NB4 (cell line): ENCODE measurements around the gene CCL23.

Source experiments
- MYC ChIP-seq: IDR thresholded peaks from 2 replicates; pipeline ENCODE4 v1.6.1; 2011; ENCODE audit warnings: low read depth, low read length
- POLR2A ChIP-seq: IDR thresholded peaks from 2 replicates; pipeline ENCODE4 v1.6.1; 2011; ENCODE audit warnings: mild to moderate bottlenecking; ENCODE audit not compliant: insufficient read length; ENCODE audit errors: extremely low read depth

DNA sequence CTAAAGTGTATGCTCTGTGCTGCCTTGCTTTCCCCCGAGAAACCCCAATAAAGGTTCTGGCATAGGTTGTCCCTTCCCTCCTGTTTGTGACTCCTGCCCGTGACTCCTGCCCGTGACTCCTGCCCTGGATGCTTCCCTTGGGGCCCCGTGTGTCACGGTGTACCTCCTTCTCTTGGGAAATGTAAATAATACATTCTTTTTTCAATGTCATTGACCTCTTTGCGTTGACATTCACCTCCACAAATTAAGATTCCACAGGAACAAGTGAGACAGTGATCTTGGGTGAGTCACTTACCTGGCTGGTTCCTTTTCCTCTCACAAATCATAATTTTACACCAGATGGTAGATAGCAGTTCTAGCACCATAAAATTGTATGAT lies 17.1 kb downstream of the CCL23 start:
- TF ChIP-seq POLR2A: no peak
- TF ChIP-seq MYC: no peak
